DOHH2 (cell line): ENCODE results near the gene LAMA2.

Source experiments
- H3F3A ChIP-seq: fragments of 200-600 bp; sonication (generic), shearing (Covaris generic); 2 replicates; pipeline ENCODE4 v1.6.0; 2016; ENCODE audit warnings: antibody characterized with exemption, mild to moderate bottlenecking; ENCODE audit not compliant: control insufficient read depth, insufficient read depth
- H3K27ac ChIP-seq: fragments of 200-600 bp; sonication (generic); 2 replicates; pipeline ENCODE4 v1.5.1; 2014; ENCODE audit warnings: low read depth, mild to moderate bottlenecking, low read length, moderate library complexity
- H3K27me3 ChIP-seq: fragments of 200-600 bp; sonication (generic); 2 replicates; pipeline ENCODE4 v1.6.1; 2014; ENCODE audit warnings: mild to moderate bottlenecking, low read length, mixed read lengths; ENCODE audit not compliant: control insufficient read depth
- H3K36me3 ChIP-seq: fragments of 200-600 bp; sonication (generic); 2 replicates; pipeline ENCODE4 v1.6.1; 2014; ENCODE audit warnings: mild to moderate bottlenecking, low read length, moderate library complexity, mixed read lengths; ENCODE audit not compliant: control insufficient read depth
- H3K4me1 ChIP-seq: fragments of 200-600 bp; sonication (generic); 2 replicates; pipeline ENCODE4 v1.6.1; 2014; ENCODE audit warnings: mild to moderate bottlenecking, low read length, mixed read lengths; ENCODE audit not compliant: control insufficient read depth
- H3K4me2 ChIP-seq: fragments of 200-600 bp; sonication (generic); 2 replicates; pipeline ENCODE4 v1.6.0; 2014; ENCODE audit warnings: mild to moderate bottlenecking, low read length, moderate library complexity
- H3K4me3 ChIP-seq: fragments of 200-600 bp; sonication (generic); 2 replicates; pipeline ENCODE4 v1.5.1; 2014; ENCODE audit warnings: mild to moderate bottlenecking, low read length, mixed read lengths
- H3K79me2 ChIP-seq: fragments of 200-600 bp; sonication (generic); 2 replicates; pipeline ENCODE4 v1.6.1; 2014; ENCODE audit warnings: mild to moderate bottlenecking, low read length, mixed read lengths; ENCODE audit not compliant: control insufficient read depth
- H3K9me2 ChIP-seq: fragments of 200-600 bp; sonication (generic); replicated peaks from 2 replicates; pipeline ENCODE4 v1.6.1; 2014; ENCODE audit warnings: mild to moderate bottlenecking, low read length, mixed read lengths; ENCODE audit not compliant: control insufficient read depth
- H3K9me3 ChIP-seq: fragments of 200-600 bp; sonication (generic); 2 replicates; pipeline ENCODE4 v1.6.1; 2014; ENCODE audit warnings: antibody characterized with exemption, low read length, mixed read lengths; ENCODE audit not compliant: control insufficient read depth, insufficient read depth
- H4K20me1 ChIP-seq: fragments of 200-600 bp; sonication (generic); 2 replicates; pipeline ENCODE4 v1.6.0; 2014; ENCODE audit warnings: low read depth, mild to moderate bottlenecking, antibody characterized with exemption, low read length, moderate library complexity; ENCODE audit not compliant: control insufficient read depth, insufficient read depth
- CTCF ChIP-seq: fragments of 200-600 bp; sonication (generic); IDR thresholded peaks from one replicate; pipeline ENCODE4 v1.5.1; 2014; ENCODE audit warnings: antibody characterized with exemption, mild to moderate bottlenecking, low read depth, low read length; ENCODE audit not compliant: poor library complexity, severe bottlenecking
- EZH2phosphoT487 ChIP-seq: fragments of 200-600 bp; sonication (generic); IDR thresholded peaks from 2 replicates; pipeline ENCODE4 v1.6.1; 2017; ENCODE audit warnings: borderline replicate concordance, mild to moderate bottlenecking, antibody characterized with exemption, low read length, moderate library complexity, mixed read lengths

Gene LAMA2

GRCh38 chr6:129402244-129402643 is 519.3 kb downstream of the LAMA2 start:
- H3K4me3 ChIP-seq, result no peak overlapping the region
- H3K9me2 ChIP-seq, result 0 out of 2 replicates have a peak, but pooled peaks cover 2% of the 10 kb centered on the region
- H3F3A ChIP-seq, result no peaks in the 10 kb centered on the region
- H3K4me2 ChIP-seq, result no peak overlapping the region
- H3K36me3 ChIP-seq, result no peaks in the 10 kb centered on the region
- H3K9me3 ChIP-seq, result no peaks in the 10 kb centered on the region
- H3K27ac ChIP-seq, result no peak overlapping the region
- no peaks in the 10 kb centered on the region for H3K4me1 ChIP-seq
- H4K20me1 ChIP-seq, result no peaks in the 10 kb centered on the region
- no peak for TF ChIP-seq CTCF
- no peaks in the 10 kb centered on the region for H3K79me2 ChIP-seq
- H3K27me3 ChIP-seq, result no peaks in the 10 kb centered on the region

- H3K9me3 ChIP-seq, result no peaks in the 10 kb centered on the region
- no peaks in the 10 kb centered on the region for H4K20me1 ChIP-seq
- TF ChIP-seq CTCF, result no peak
- no peak for TF ChIP-seq EZH2phosphoT487
- H3K27me3 ChIP-seq, result no peaks in the 10 kb centered on the region
- no peaks in the 10 kb centered on the region for H3K9me2 ChIP-seq
- no peaks in the 10 kb centered on the region for H3K79me2 ChIP-seq
- H3K4me3 ChIP-seq, result no peak overlapping the region
- H3K4me1 ChIP-seq, result no peaks in the 10 kb centered on the region
- no peaks in the 10 kb centered on the region for H3K36me3 ChIP-seq
- H3F3A ChIP-seq, result no peaks in the 10 kb centered on the region
- no peak overlapping the region for H3K27ac ChIP-seq
- H3K4me2 ChIP-seq, result no peak overlapping the region
These were observed 528.2 kb downstream of the LAMA2 start for GRCh38 chr6:129411092-129411491.

GRCh38 chr6:129416337-129416990 is 533.5 kb downstream of the LAMA2 start:
- H3K4me3 ChIP-seq, result no peak overlapping the region
- H3K4me2 ChIP-seq, result no peak overlapping the region
- no peaks in the 10 kb centered on the region for H3K27me3 ChIP-seq
- no peaks in the 10 kb centered on the region for H3K9me2 ChIP-seq
- H3K27ac ChIP-seq, result no peak overlapping the region
- no peaks in the 10 kb centered on the region for H3K4me1 ChIP-seq
- H3K9me3 ChIP-seq, result no peaks in the 10 kb centered on the region
- TF ChIP-seq CTCF, result no peak
- no peak for TF ChIP-seq EZH2phosphoT487
- no peaks in the 10 kb centered on the region for H3K36me3 ChIP-seq
- no peaks in the 10 kb centered on the region for H3F3A ChIP-seq
- H3K79me2 ChIP-seq, result no peaks in the 10 kb centered on the region
- H4K20me1 ChIP-seq, result no peaks in the 10 kb centered on the region
